CD1c-positive myeloid dendritic cell (primary cell): ENCODE data around the gene DOCK6.

ENCODE experiments used
- DNase-seq: peaks from one replicate; pipeline ENCODE4 v3.0.0-alpha.2; 2016; ENCODE audit errors: extremely low spot score

The DOCK6 gene

GRCh38 chr19:11261971-11262839 lies at the start of gene DOCK6:
Gene DOCK6, minus strand, starts transcription at chr19:11262524. Its CDS starts 84 bp downstream, at chr19:11262440.
- DNase-seq = peak; percentile 23

GRCh38 chr19:11306337-11306736 lies 44.0 kb upstream of the DOCK6 start:
- no peak for DNase-seq

GRCh38 chr19:11304936-11305335 lies 42.6 kb upstream of the DOCK6 start:
- no peak for DNase-seq

GRCh38 chr19:11300811-11301120 lies 38.4 kb upstream of the DOCK6 start:
- DNase-seq = peak; percentile 44

- peak; percentile 58 for DNase-seq
Observed at GRCh38 chr19:11299946-11300810, 37.9 kb upstream of the DOCK6 start.

- DNase-seq = no peak
Observed at GRCh38 chr19:11296264-11296663, 33.9 kb upstream of the DOCK6 start.

GRCh38 chr19:11295665-11296245 lies 33.4 kb upstream of the DOCK6 start, which contains the start of gene TSPAN16:
Gene TSPAN16, plus strand, starts transcription at chr19:11296160. Its CDS starts 138 bp downstream, at chr19:11296298.
- DNase-seq = no peak

- DNase-seq = no peak
Observed at GRCh38 chr19:11295180-11295579, 32.9 kb upstream of the DOCK6 start.

- DNase-seq = peak; percentile 98
Observed at GRCh38 chr19:11293433-11294389, 31.4 kb upstream of the DOCK6 start.

- peak; percentile 39 for DNase-seq
Observed at GRCh38 chr19:11291991-11292390, 29.7 kb upstream of the DOCK6 start.

- peak; percentile 64 for DNase-seq
Observed at GRCh38 chr19:11291415-11291814, 29.1 kb upstream of the DOCK6 start.

- no peak for DNase-seq
Observed at GRCh38 chr19:11290256-11290655, 27.9 kb upstream of the DOCK6 start.

- peak; percentile 36 for DNase-seq
Observed at GRCh38 chr19:11288349-11288748, 26.0 kb upstream of the DOCK6 start.

GRCh38 chr19:11286312-11286974 lies 24.1 kb upstream of the DOCK6 start:
- peak; percentile 41 for DNase-seq

GRCh38 chr19:11284515-11284914 lies 22.2 kb upstream of the DOCK6 start:
- DNase-seq = no peak

GRCh38 chr19:11281356-11282049 lies 19.2 kb upstream of the DOCK6 start:
- DNase-seq = no peak

GRCh38 chr19:11279505-11280236 lies 17.3 kb upstream of the DOCK6 start:
- DNase-seq = peak; percentile 37

- no peak for DNase-seq
Observed at GRCh38 chr19:11278670-11279069, 16.3 kb upstream of the DOCK6 start.

GRCh38 chr19:11274533-11275086 lies 12.3 kb upstream of the DOCK6 start:
- DNase-seq = no peak
